NCI-H446 treated with DMSO at 0.1 percent for 48 hours (cell line): Measurements from ENCODE around the gene MRPL40.

Source experiments
- DNase-seq: peaks from one replicate; lab custom pipeline; 2025; lab: John Stamatoyannopoulos, UW

MRPL40 gene

DNA sequence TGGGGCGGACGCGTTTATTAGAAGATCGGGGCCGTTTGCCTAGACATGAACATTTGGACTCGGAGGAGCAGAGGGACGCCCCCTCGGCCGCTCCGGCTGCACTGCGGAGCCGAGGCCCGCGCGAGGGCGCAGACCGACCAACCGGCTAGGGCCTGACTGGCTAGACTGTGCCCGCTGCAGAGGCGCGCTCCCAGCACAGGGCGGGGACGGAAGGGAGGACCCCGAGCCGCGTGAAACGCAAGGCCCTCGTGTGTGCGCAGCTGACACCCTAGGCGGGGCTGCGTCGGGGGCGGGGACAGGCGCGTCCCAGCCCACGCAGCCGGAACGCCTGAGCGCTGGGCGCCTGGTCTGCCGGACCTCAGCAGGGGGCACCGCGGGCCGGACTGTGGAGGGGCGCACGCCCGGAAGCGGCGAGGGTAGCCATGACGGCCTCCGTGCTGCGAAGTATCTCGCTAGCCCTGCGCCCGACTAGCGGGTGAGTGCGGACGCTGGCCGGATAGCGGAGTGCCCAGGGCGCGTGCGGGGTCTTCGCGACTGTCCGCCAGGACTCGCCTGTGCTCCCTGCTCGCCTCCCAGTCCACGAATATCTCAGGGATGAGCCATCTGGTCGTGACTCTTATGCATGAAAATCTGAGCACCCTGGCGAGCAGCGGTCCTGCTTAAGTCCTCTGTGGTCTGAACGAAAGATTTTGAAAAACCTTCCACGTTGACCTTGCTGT lies at the start of gene MRPL40:
Gene MRPL40 (plus strand): TSS at position 413 of the 719 bp plus-strand sequence. CDS start 10 bp downstream, at position 423.
- DNase-seq: peak; percentile 83

DNA sequence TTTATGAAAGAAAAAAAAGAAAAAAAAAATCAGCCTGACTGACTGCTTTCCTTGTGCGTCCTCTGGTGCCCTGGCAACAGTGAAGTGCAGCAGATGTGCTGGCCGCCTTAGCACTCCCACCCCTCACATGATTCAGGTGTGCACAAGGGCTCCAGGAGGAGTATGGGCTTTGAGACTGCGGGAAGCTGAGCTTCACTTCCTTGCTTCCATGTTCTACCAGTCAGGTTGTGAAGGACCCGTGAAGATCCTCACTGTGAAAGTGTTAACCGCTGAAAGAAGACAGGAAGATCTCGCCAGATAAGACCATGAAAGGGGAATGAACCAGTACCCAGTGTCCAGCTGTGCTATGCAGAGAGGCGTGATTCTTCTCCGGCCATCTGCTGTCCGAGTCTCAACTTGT lies 49.1 kb upstream of the MRPL40 start:
- DNase-seq: no peak

DNA sequence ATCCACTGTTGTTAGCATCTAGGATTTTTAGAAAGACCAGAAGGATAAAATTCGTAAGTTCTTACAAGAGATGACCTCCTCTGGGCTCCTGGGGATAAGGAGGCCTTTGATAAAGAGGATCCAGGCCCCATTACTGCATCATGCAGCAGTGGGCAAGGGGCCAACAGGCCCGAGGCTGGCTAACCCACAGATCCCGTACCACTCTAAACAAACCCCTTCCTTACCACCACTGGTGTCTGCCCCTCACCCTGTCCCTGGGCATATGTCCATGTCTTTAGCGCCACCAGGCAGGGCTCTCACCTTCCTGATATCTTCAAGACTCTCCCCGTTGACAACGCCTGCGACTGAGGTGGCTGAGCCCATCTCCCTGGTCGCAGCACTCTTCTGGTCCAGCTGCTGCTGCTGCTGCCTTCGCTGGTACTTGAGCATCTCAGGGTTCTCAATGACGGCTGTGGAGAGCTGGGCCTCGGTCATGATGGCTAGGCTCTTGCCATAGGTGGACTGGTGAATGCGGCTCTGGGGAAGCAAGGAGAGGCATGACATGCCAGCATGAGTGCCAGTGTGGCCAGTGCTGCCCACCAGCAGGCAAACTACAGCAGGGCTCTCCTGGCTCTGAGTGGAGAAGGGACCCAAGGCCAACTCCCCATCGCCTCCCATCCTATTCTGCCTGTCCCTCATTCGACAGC lies 47.0 kb upstream of the MRPL40 start:
- no peak for DNase-seq

DNA sequence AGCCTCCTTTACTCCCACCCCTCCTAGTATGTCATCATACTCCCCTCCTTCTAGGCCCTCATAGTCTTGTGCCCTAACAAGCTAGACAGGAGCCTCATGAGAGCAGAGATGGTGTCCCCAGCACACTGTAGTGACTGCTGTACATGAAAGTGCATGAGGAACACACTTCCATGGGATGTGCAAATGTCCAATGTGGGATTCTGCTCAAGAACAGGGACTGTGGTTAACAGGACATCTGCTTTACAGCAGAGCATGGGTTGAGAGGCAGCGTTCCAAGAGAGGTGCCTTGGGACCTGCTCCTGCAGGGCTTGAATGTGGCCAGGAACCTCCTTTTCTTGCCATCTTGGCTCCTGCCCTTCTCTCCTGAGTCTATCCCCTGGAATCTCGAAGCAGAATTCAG lies 46.1 kb upstream of the MRPL40 start:
- no peak for DNase-seq

DNA sequence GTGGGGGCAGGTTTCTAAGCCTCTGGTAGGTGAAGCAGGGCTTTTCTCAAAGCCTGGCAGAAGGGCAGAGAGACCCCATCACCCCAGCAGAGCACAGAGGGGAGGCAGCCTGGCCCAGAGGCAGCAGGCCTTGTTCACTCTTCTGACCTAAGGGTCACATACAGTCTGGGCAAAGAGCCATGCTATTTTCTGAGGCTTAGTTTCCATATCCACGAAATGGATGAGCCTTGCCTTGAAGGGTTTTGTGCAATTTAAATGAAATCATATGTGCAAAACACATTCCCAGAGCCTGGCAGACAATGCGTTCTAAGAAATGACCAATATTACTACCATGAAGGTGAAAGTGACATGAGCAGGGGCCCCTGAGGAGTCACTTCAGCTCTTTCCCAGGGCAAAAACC lies 45.3 kb upstream of the MRPL40 start:
- DNase-seq: no peak

DNA sequence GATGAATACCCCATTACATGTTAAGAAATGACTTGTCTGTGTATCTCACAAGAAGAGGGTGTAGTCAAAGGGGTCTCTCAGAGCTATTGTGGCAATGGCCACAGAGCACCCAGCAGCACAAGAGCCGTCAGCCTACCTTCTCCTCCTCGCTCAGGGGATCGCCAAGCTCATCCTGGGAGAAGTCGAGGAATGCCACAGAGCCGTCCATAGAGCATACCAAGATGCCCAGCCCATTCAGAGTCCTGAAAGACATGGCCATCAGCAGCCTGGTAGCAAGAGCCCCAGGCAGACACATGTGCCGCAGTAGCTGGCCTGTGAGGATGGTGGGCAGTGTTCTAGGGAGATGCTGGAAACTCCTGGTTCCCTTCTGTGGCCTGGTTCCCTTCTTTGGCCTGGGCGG lies 44.8 kb upstream of the MRPL40 start:
- DNase-seq: no peak

DNA sequence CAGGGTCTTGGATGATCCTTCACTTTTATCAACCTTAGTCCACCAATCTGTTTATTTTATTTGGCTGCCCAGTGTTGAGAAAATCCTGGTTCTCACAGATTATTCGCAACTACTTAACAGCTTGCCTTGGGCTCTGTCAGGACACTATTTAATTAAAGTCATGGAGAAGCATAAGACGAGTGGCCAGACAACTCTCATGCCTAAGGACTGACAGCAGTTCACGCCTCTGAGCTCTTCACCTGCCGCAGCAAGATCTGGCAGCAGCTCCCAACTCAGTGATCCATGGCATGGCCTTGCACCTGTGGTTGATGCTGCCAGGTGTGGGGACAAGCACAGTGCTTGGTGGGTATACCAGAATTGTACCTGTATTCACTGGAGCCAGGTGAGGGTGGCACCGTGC lies 38.6 kb upstream of the MRPL40 start:
- no peak for DNase-seq

DNA sequence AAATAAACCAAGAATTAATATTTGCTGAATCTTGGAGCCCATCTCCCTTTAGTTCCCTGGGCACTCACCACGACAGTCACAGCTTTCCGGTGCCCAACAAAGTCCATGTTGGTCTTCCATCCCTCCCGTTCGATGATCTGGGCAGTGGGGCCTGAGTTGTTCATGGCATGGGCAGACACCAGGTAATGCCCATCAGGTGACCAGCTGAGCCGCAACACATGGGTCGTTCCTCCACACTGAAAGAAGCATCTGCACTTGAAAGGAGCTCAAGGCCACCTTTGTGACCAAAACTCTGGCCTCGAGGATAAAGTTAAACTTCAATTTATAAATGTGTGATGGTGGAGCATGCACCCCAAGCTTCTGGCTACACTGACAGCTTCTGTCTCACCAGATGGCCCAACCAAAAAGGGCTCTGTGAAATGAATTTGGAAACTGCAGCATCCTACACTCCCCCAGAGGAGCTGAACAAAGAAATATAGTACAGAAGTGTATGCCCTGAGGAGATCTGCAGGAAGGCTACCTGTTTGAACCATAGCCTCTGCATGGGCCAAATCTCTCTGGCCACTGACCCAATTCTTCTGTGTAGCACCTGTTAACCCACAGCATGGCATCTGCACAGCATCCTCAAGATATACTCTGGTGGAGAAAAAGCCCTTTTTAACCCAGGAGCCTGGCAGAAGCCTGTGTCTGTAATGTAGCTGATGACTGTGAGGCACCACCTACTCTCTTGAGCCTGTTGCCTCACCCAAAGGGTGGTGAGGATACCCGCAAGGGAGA lies 37.9 kb upstream of the MRPL40 start:
- no peak for DNase-seq

DNA sequence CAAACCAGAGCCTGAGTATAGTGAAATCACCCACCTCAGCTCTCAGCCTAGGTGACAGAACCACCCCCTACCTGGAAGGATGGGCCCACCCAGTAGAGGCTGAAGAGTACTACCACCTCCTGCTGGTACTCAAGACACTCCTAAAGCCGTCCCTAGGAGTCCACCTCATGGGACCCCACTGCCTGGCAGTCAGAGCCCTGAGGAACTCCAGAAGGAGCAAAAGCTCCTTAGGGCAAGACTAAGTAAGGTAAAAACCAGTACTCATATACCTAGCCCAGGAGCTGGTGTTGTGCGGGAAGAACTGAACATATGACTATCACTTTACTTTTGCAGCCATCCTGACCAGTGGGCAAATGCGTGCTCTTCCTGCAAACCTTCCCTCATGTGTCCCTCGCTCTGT lies 37.1 kb upstream of the MRPL40 start:
- no peak for DNase-seq

DNA sequence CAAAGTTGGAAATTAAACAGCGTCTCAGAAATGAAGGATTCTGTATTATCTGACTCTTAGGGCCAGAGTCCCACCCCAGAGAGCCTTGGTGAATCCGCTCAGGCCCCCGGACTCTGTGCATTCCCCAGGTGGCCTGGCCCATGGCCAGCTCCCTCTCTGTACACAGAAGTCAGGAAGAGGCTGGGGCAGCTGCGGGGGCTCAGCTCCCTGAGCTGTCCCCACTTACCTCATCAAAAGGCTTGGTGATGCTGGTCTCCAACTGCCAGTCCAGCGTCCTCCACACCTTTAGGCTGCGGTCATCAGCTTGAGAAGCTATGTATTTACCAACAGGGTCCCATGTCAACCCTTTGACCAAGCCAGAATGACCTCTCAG lies 35.8 kb upstream of the MRPL40 start:
- no peak for DNase-seq

DNA sequence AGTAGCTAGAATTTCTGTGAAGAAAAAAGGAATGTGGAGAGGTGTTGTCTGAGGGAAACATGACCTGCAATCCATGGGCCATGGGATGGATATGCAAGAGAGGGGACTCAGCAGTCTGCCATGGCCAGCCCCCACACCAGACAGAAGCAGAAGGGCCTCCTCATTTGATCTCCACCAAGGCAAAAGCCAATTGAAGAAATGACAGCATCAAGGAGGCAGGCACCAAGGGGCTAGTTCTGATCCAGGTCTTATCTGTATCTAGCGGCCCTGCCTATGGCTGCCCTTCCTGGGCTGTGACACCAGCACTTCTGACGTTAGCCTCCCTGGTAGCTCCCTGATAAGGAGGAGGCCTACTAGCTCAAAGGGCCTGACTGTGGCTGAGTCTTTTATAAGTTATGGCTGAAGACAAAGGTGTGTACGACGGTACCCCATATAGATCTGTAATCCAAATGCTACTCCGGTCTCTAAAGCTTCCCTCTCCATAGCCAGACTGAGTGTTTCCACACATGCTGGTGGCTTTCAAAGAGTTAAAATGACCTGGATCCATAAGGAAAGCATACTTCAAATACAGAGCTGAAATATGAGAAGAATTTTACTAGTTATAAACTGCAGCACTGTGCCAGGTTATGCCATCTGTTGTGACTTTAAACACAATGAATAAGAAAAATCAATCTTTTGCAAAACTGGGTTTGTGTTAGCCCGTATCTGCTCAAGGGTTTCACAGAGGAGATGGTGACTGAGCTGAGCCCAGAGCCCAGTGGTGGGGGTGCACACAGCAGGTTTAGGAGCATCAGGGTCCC lies 35.2 kb upstream of the MRPL40 start:
- DNase-seq: peak; percentile 21

DNA sequence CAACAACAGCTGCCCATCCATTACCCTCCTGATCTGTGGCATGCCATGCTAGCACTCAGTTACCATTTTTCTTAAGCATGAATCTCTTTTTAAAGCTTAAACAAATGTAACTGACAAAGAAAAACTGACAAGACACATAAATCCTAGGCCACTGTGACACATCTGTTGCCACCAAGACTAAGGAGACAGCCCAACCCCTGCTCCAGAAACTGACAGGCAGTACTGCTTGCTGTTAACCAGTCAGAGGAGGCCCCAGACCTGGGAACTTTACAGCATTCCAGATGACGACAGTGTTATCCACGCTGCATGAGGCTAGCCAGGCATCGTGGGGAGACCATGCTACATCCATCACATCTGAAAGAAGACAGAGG lies 34.6 kb upstream of the MRPL40 start:
- no peak for DNase-seq

DNA sequence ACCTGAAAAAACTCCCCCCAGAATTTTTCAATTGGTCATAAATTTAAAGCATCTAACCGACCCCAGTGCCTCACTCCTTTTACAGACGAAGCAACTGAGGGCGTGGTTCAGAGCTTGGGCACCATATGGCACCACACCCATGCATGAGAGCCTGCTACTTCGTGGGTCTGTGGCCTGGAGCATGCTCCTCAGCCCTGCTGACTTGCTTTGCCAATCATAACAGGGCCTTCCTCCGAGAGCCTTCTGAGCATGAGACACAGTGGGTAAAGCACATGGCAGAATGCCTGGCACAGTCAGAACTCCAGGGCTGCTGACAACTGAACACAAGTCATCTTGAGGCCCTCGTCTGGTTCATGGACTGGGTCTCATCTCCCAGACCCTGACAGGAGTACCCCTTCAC lies 34.1 kb upstream of the MRPL40 start:
- DNase-seq: peak; percentile 23

DNA sequence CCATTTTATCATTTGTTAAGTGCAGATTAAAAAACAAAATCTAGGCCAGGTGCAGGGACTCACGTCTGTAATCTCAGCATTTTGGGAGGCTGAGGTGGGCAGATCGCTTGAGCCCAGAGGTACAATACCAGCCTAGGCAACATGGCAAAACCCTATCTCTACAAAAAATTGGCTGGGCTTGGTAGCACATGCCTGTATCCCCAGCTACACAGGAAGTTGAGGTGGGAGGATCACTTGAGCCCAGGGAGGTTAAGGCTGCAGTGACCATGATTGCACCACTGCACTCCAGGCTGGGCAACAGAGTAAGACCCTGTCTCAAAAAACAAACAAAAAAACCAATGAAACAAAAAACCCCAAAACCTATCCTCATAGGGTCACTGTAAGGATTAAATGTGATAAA lies 33.7 kb upstream of the MRPL40 start:
- no peak for DNase-seq

DNA sequence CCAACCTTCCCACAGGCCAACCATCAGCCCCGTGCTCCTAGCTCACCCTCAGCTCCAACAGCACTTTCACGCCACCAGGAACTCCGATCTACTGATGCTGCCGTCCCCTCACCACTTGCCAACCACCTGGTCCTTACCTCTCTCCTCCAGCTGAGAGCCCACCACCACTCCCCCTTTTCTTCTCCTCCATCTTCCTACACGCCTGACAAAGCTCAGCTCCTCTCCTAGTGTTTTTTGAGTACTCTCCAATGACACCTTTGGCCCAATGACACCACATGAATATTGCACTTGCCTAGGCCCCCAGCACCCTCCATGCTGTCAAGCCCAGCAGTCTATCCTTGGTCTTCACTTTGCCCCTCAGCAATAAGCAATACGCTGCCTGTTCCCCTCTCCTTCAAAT lies 31.5 kb upstream of the MRPL40 start:
- no peak for DNase-seq

DNA sequence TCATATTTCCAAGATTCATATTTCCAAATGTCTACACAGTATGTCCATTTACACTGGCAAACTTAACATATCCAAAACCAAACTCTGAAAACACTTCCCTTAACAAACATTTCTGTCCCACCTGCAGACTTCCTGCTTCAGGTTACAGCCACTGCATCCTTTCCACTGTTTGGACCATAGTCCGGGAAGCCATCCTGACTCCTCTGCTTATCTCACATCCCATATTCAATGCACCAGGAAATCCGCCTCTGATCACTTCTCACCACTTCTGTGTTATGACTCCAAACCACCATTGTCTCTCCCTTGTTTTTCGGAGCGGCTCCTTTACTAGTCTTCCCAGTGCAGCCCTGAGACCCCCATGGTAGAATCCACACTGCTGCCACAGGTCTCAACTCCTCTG lies 30.9 kb upstream of the MRPL40 start:
- DNase-seq: no peak

DNA sequence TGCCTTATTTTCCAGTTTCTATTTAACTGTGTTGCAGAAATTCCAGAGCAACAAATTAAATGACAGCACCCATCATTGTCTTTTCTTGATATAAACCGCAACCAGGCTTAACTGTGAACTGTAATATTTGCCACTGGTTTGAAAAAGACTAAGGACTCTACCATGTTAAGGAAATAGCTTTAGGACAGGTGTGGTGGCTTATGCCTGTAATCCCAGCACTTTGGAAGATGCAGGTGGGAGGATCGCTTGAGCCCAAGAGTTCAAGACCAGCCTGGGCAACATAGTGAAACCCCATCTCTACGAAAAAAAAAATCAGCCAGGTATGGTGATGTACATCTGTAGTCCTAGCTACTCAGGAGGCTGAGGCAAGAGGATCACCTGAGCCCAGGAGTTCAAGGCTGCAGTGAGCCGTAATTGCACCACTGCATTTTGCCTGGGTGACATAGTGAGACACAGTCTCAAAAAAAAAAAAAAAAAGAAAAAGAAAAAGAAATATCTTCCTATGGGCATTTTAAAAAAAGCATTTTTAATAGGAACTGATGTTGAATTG lies 29.6 kb upstream of the MRPL40 start:
- DNase-seq: no peak

DNA sequence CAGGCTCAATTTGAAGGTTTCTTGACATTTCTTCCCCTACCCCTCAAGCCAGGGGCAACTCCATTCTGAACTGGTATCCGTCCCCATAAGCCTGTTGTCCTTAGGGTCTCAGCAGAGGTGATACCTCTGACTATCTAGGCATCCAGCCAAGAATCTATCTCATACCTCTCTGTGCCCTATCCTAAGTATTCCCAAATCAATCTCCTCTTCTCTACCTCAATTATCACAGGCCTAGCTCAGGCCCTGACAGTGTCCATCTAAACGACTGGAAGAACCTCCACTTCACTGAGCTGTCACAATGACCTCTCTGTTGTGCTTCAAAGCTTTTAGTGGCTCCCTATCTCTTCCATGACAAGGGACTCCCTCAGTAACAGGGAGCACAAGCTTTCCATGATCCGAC lies 27.7 kb upstream of the MRPL40 start:
- DNase-seq: no peak

DNA sequence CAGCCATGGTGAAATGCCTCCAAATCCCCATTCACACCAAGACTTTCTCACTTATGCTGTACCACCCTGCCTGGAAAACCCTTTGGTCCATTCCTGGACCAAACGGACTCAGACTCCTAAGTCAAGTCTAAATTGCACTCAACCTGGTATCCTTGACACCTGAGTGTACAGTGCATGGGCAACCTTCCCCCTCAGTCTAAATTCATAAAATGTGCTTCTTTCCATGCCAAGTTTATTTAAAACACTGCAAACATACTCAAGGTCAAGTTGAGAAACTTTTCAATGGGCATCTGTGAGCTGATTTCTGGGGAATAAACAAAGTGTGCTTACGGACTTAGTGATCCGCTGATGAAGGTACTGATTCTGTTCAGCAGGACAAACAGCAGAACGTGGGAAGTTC lies 27.2 kb upstream of the MRPL40 start:
- no peak for DNase-seq

DNA sequence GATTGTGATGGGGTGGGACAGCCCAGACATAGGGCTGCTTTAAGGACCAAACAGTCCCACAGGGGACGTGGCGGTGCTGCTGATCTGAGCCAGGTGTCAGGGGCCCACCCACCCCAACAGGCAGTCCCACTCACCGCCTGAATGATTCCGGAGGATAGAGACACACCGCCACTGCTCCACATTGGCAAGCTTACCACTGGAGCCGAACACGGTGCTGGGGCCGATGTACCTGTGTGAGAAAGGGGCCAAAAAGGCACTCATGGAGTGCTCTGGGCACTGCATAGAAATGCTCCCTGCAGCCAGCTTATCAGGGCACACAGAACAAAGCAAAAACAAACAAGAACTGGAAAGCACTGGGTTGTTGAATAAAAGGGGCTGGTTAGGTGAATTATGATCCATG lies 26.7 kb upstream of the MRPL40 start:
- DNase-seq: no peak

DNA sequence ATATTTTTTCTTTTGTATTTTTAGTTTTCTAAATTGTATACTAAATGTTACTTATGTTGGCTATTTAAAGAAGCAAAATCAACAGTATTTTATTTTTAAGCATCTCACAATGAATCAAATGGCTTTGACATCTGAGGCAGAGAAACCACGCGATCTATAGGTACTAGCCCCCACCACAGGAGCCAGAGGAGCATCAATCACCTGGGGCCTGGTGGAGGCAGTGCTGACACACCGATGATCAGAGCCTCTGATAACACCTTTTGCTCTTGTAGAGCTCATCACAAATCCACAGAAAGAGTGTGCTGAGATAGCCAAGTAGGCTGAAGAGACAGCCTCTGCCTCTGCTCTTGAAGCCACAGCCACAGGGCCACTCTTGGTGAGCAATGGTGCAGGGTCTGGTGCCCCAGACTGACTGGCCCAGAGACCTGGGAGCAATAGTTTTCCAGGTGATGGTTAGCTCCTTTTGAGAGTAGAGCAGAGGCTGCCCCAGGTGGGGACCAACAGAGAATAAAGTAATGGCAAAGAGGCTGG lies 26.0 kb upstream of the MRPL40 start:
- DNase-seq: no peak

DNA sequence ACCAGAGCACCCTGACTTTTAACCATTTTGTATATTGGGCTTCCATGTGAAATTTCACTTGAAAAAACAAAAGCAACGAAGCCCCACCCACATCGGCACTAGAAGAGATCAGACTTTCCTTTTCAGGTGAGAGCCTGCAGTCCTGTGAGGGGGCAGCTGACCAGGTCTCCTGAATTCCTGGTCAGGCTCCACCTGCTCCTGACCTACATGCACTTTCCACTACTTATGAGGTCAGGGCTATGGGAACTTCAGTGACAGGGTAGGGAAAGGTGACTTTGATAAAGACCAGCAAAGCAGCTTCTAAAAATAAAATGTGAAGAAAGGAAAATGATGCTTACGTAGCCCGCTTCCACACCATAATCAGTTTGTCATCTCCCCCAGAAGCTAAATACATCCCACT lies 25.5 kb upstream of the MRPL40 start:
- DNase-seq: no peak
